Activated effector memory CD4-positive, alpha-beta T cell treated with Interleukin-2 at 50 U/mL for 16 hours (primary cell): Measurements from ENCODE around the gene PCBD2.
"Not testable (repeated sequence)": the region's sequence is repeated elsewhere in the genome, so short reads cannot be mapped to it uniquely, and the experiment has no call there.

ENCODE experiments used
- DNase-seq: peaks from one replicate; pipeline ENCODE4 v3.0.0-alpha.2; 2020

Gene PCBD2

GRCh38 chr5:134910752-134911151, 5.8 kb downstream of the PCBD2 start:
- not testable (repeated sequence) for DNase-seq

- no peak for DNase-seq
These were observed 6.6 kb downstream of the PCBD2 start for GRCh38 chr5:134911285-134912206.

- DNase-seq, result no peak
These were observed 8.3 kb downstream of the PCBD2 start for GRCh38 chr5:134913254-134913653.

GRCh38 chr5:134913795-134914194, 8.9 kb downstream of the PCBD2 start:
- DNase-seq, result no peak

GRCh38 chr5:134917070-134917815, 12.3 kb downstream of the PCBD2 start:
- DNase-seq, result no peak

GRCh38 chr5:134918861-134919260, 13.9 kb downstream of the PCBD2 start:
- DNase-seq, result no peak

- DNase-seq, result no peak
These were observed 16.1 kb downstream of the PCBD2 start for GRCh38 chr5:134920848-134921575.

GRCh38 chr5:134932508-134932907, 27.6 kb downstream of the PCBD2 start:
- DNase-seq, result no peak

- DNase-seq, result no peak
These were observed 29.3 kb downstream of the PCBD2 start for GRCh38 chr5:134934202-134934601.

- DNase-seq, result no peak
These were observed 31.0 kb downstream of the PCBD2 start for GRCh38 chr5:134935711-134936602.

- no peak for DNase-seq
These were observed 32.6 kb downstream of the PCBD2 start for GRCh38 chr5:134937526-134937925.

- DNase-seq, result no peak
These were observed 33.1 kb downstream of the PCBD2 start for GRCh38 chr5:134938030-134938429.

- DNase-seq, result no peak
These were observed 34.6 kb downstream of the PCBD2 start for GRCh38 chr5:134939500-134939899.

GRCh38 chr5:134943547-134943946, 38.6 kb downstream of the PCBD2 start:
- no peak for DNase-seq

GRCh38 chr5:134944630-134945029, 39.7 kb downstream of the PCBD2 start:
- DNase-seq, result no peak

- no peak for DNase-seq
These were observed 40.1 kb downstream of the PCBD2 start for GRCh38 chr5:134945041-134945440.

- DNase-seq, result no peak
These were observed 44.0 kb downstream of the PCBD2 start for GRCh38 chr5:134948911-134949310.

GRCh38 chr5:134949316-134949715, 44.4 kb downstream of the PCBD2 start:
- DNase-seq, result no peak

GRCh38 chr5:134957920-134958608, 53.1 kb downstream of the PCBD2 start:
- no peak for DNase-seq

- no peak for DNase-seq
These were observed 53.8 kb downstream of the PCBD2 start for GRCh38 chr5:134958755-134959154.

- DNase-seq, result no peak
These were observed 58.2 kb downstream of the PCBD2 start for GRCh38 chr5:134963098-134963497.
